Aorta (tissue), 5 donors: Measurements from ENCODE around the gene CYP11A1. TPM values are rescaled to one million over a fixed set of nuclear protein-coding genes. Genes with fewer than 3 reads are reported as not detected.

ENCODE experiments used
- ATAC-seq: fragments of 200-7000 bp; cut with Tn5 transposase; one replicate; pipeline ENCODE4 v1.9.1; 2022; ENCODE audit warnings: moderate library complexity; ENCODE audit not compliant: low FRiP score
- DNase-seq, 2 donors: peaks; one replicate each; pipeline ENCODE4 v3.0.0-alpha.2; 2020
- H3K27ac ChIP-seq, 2 donors: one replicate each; pipeline ENCODE4 v1.5.1; 2013; ENCODE audit warnings: low read length in 2 of 2, mild to moderate bottlenecking in 2 of 2, moderate library complexity in 2 of 2, control low read depth in 1 of 2, inconsistent platforms in 1 of 2, low read depth in 1 of 2
- H3K27me3 ChIP-seq, 2 donors: one replicate each; pipeline ENCODE4 v1.6.1; 2013; ENCODE audit warnings: control low read depth in 1 of 2, low read length in 1 of 2, mild to moderate bottlenecking in 1 of 2, moderate library complexity in 1 of 2; ENCODE audit not compliant: insufficient read depth in 2 of 2, control insufficient read depth in 1 of 2
- H3K36me3 ChIP-seq, 2 donors: one replicate each; pipeline ENCODE4 v1.6.1; 2013; ENCODE audit warnings: control low read depth in 1 of 2, low read length in 1 of 2, mild to moderate bottlenecking in 1 of 2; ENCODE audit not compliant: insufficient read depth in 2 of 2, control insufficient read depth in 1 of 2
- H3K4me1 ChIP-seq, 2 donors: one replicate each; pipeline ENCODE4 v1.6.1; 2013; ENCODE audit warnings: low read length in 2 of 2, control low read depth in 1 of 2, mild to moderate bottlenecking in 1 of 2, moderate library complexity in 1 of 2; ENCODE audit not compliant: insufficient read depth in 2 of 2, control insufficient read depth in 1 of 2
- H3K4me3 ChIP-seq, 2 donors: one replicate each; pipeline ENCODE4 v1.5.1; 2013; ENCODE audit warnings: low read length in 2 of 2, control low read depth in 1 of 2, mild to moderate bottlenecking in 1 of 2
- H3K9me3 ChIP-seq: one replicate; pipeline ENCODE4 v1.6.1; 2013; ENCODE audit warnings: mild to moderate bottlenecking, low read length; ENCODE audit not compliant: control insufficient read depth
- WGBS, 2 donors: extraction: QIAGEN DNeasy Blood & Tissue Kit; methylation state at CpG; one replicate each; pipeline ENCODE4 v1.1.7; 2013; 5-methylcytosine and 5-hydroxymethylcytosine counted together
- intact Hi-C, 2 donors: fragments of 100-400 bp; cut with DNase I; formaldehyde crosslinking; loops; one replicate each; pipeline versions ENCODE4 v1.14.2 to v1.15.0; 2022
- polyA plus RNA-seq, 2 donors: library from polyadenylated mRNA; stranded (reverse); fragments of 200-250 nt; gene quantifications; one replicate each; pipeline ENCODE4 v1.2.3, GENCODE V29; 2013
- total RNA-seq, 2 donors: library from RNA; stranded (reverse); fragmentation: NEBNext Ultra II Directional; extraction: Animal tissue kit (Norgen Biotek cat#: 25700); gene quantifications; one replicate each; pipeline ENCODE4 v1.2.1, GENCODE V29; 2021
- donor health status: healthy with polysubstance abuse.
- donor health status: Bipolar disorder and iron deficiency.
- donor health status: DM: no; HTN: no; CAD: no.
- donor health status: DM: no; HTN: no; CAD: no.
- donor health status: DM: yes; HTN: yes; CAD: no.

The CYP11A1 gene
- total and polyA plus RNA-seq, 4 donors, result 0.10 to 1.5 (median 1.3) TPM; not detected in 1

- Histone ChIP-seq H3K4me3 (no peak overlapping the region), H3K27ac (no peak overlapping the region), H3K36me3 (no peaks in the 10 kb centered on the region), H3K4me1 (no peaks in the 10 kb centered on the region), H3K27me3 (no peaks in the 10 kb centered on the region), H3K9me3 (no peaks in the 10 kb centered on the region)
- 74 to 76% methylated on average over 10 of the region's 10 CpGs for WGBS, 2 donors
- DNase-seq, result no peak
- no peak for ATAC-seq
- intact Hi-C loops, result no loop called here
Observed at GRCh38 chr15:74328331-74329056, 39.0 kb downstream of the CYP11A1 start.

- Histone ChIP-seq H3K36me3 (no peaks in the 10 kb centered on the region), H3K4me3 (no peak overlapping the region), H3K4me1 (no peaks in the 10 kb centered on the region), H3K27ac (no peak overlapping the region), H3K9me3 (no peaks in the 10 kb centered on the region), H3K27me3 (no peaks in the 10 kb centered on the region)
- intact Hi-C loops, result no loop called here
- ATAC-seq (no peak), DNase-seq (no peak)
- 77 to 78% methylated on average over 6 of the region's 6 CpGs for WGBS, 2 donors
Observed at GRCh38 chr15:74327756-74328155, 39.7 kb downstream of the CYP11A1 start.

GRCh38 chr15:74326746-74327145 is 40.7 kb downstream of the CYP11A1 start:
- Histone ChIP-seq H3K4me1 (no peaks in the 10 kb centered on the region), H3K4me3 (no peak overlapping the region), H3K36me3 (no peaks in the 10 kb centered on the region), H3K27me3 (no peaks in the 10 kb centered on the region), H3K27ac (no peak overlapping the region), H3K9me3 (no peaks in the 10 kb centered on the region)
- 62 to 72% methylated on average over 4 of the region's 4 CpGs for WGBS, 2 donors
- no peak for ATAC-seq
- intact Hi-C loops, result no loop called here
- no peak for DNase-seq

- Histone ChIP-seq H3K27me3 (no peaks in the 10 kb centered on the region), H3K9me3 (no peaks in the 10 kb centered on the region), H3K4me1 (no peaks in the 10 kb centered on the region), H3K4me3 (no peak overlapping the region), H3K27ac (no peak overlapping the region), H3K36me3 (no peaks in the 10 kb centered on the region)
- intact Hi-C loops, result loop anchor here in 1 of 2 donors (5.0 kb wide), 1 partner anchor 197 kb away; no protein-coding TSS in a partner anchor
- DNase-seq, result no peak
- ATAC-seq, result no peak
- WGBS, 2 donors, result 80 to 83% methylated on average over 3 of the region's 3 CpGs
Observed at GRCh38 chr15:74324714-74325113, 42.7 kb downstream of the CYP11A1 start.

GRCh38 chr15:74322558-74323180 is 44.8 kb downstream of the CYP11A1 start:
- peak; percentile 76 to 89 for DNase-seq
- intact Hi-C loops, result loop anchor here (1.0 to 5.0 kb wide), 2 partner anchors 195 kb away; no protein-coding TSS in a partner anchor

GRCh38 chr15:74320352-74321247 is 46.8 kb downstream of the CYP11A1 start:
- Histone ChIP-seq H3K4me1 (no peaks in the 10 kb centered on the region), H3K27me3 (no peaks in the 10 kb centered on the region), H3K9me3 (no peaks in the 10 kb centered on the region), H3K27ac (no peak overlapping the region), H3K36me3 (no peaks in the 10 kb centered on the region), H3K4me3 (no peak overlapping the region)
- peak; percentile 69 to 85 for DNase-seq
- intact Hi-C loops, result loop anchor here (2.0 to 5.0 kb wide), 2 partner anchors 193 to 266 kb away; no protein-coding TSS in a partner anchor
- 77 to 89% methylated on average over 10 of the region's 10 CpGs for WGBS, 2 donors
- ATAC-seq, result no peak

More at GRCh38 chr15:74322558-74323180, 44.8 kb downstream of the CYP11A1 start:
- H3K9me3 ChIP-seq, result no peaks in the 10 kb centered on the region
- H3K36me3 ChIP-seq, result no peaks in the 10 kb centered on the region
- peak; percentile 66 for ATAC-seq
- 27 to 30% methylated on average over 6 of the region's 6 CpGs for WGBS, 2 donors
- H3K27ac ChIP-seq, result no peak overlapping the region
- no peaks in the 10 kb centered on the region for H3K4me1 ChIP-seq
- no peaks in the 10 kb centered on the region for H3K27me3 ChIP-seq
- H3K4me3 ChIP-seq, result no peak overlapping the region

GRCh38 chr15:74319596-74320351 is 47.7 kb downstream of the CYP11A1 start:
- Histone ChIP-seq H3K27ac (no peak overlapping the region), H3K9me3 (no peaks in the 10 kb centered on the region), H3K27me3 (no peaks in the 10 kb centered on the region), H3K4me1 (peaks cover 0 to 2% of the 10 kb centered on the region in 2 donors), H3K4me3 (no peak overlapping the region), H3K36me3 (no peaks in the 10 kb centered on the region)
- no peak for DNase-seq
- no peak for ATAC-seq
- WGBS, 2 donors, result 79% methylated on average over 8 of the region's 8 CpGs
- intact Hi-C loops, result loop anchor here (2.0 to 5.0 kb wide), 7 partner anchors 77 to 347 kb away; partner anchors contain the start of genes PML (in 1 of the 2) and STOML1 (in 1 of the 2)

- intact Hi-C loops, result loop anchor here (5.0 kb wide), 5 partner anchors 77 to 347 kb away; partner anchors contain the start of genes PML (in 1 of the 2) and STOML1 (in 1 of the 2)
- ATAC-seq (no peak), DNase-seq (no peak)
- no peaks in the 10 kb centered on the region for H3K27me3 ChIP-seq
- WGBS, 2 donors, result 86 to 89% methylated on average over 5 of the region's 5 CpGs
- H3K36me3 ChIP-seq, result no peaks in the 10 kb centered on the region
- H3K4me3 ChIP-seq, result no peak overlapping the region
- no peaks in the 10 kb centered on the region for H3K9me3 ChIP-seq
- H3K27ac ChIP-seq, result no peak overlapping the region
- H3K4me1 ChIP-seq, result peaks cover 0 to 2% of the 10 kb centered on the region in 2 donors
Observed at GRCh38 chr15:74319138-74319460, 48.3 kb downstream of the CYP11A1 start.
